Measurements from ENCODE around the gene TPGS2. TPM values are rescaled to one million over a fixed set of nuclear protein-coding genes. Genes with fewer than 3 reads are reported as not detected.

TPGS2 gene
- total and polyA plus RNA-seq, 4 donors: 69.9 to 83.2 (median 71.8) TPM

DNA sequence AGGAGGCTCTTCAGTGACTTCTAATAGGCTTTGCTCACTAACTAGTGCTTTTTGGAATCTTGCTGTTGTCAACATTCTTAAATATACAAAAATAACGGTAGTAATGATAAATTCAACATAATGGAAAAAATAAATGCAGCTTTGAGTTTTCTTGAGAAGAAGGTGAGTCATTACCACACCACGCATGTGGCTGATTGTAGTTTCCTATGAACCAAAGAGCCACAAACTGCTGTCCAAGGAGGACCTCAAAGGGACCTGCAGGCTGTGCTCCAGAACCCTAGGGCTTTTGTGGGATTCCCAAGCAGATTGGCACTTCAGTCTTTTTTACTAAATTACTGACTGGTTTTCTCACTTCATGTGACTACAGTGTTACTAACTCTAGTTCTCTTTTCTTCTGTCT lies 66.7 kb downstream of the TPGS2 start:
- Histone ChIP-seq H3K27ac (ENCODE audit: low read depth in 1 of 2, low read length in 2 of 2) (no peak overlapping the region), H3K36me3 (ENCODE audit: control insufficient read depth in 1 of 2, insufficient read depth in 2 of 2, low read length in 1 of 2) (peaks cover 0 to 5% of the 10 kb centered on the region in 2 donors), H3K4me1 (ENCODE audit: control insufficient read depth in 1 of 2, insufficient read depth in 2 of 2, low read length in 2 of 2) (no peaks in the 10 kb centered on the region), H3K27me3 (ENCODE audit: control insufficient read depth in 1 of 2, insufficient read depth in 2 of 2, low read length in 1 of 2) (peaks cover 0 to 1% of the 10 kb centered on the region in 2 donors), H3K9me3 (ENCODE audit: control insufficient read depth, low read length) (peaks cover 2% of the 10 kb centered on the region), H3K4me3 (ENCODE audit: low read length in 2 of 2) (no peak overlapping the region)
- 74 to 82% methylated on average over 2 of the region's 2 CpGs for WGBS, 2 donors
- no peak for ATAC-seq (ENCODE audit: low FRiP score)
- intact Hi-C loops (cut with DNase I): no loop called here
- no peak for DNase-seq

GRCh38 chr18:36761186-36761698 lies 67.6 kb downstream of the TPGS2 start:
- H3K9me3 ChIP-seq (ENCODE audit: control insufficient read depth, low read length): peaks cover 2% of the 10 kb centered on the region
- DNase-seq (no peak), ATAC-seq (ENCODE audit: low FRiP score) (no peak)
- H3K36me3 ChIP-seq (ENCODE audit: control insufficient read depth in 1 of 2, insufficient read depth in 2 of 2, low read length in 1 of 2): peaks cover 0 to 5% of the 10 kb centered on the region in 2 donors
- H3K4me1 ChIP-seq (ENCODE audit: control insufficient read depth in 1 of 2, insufficient read depth in 2 of 2, low read length in 2 of 2): no peaks in the 10 kb centered on the region
- no peak overlapping the region for H3K4me3 ChIP-seq (ENCODE audit: low read length in 2 of 2)
- intact Hi-C loops (cut with DNase I): no loop called here
- WGBS, 2 donors: 94 to 96% methylated on average over 12 of the region's 12 CpGs
- H3K27ac ChIP-seq (ENCODE audit: low read depth in 1 of 2, low read length in 2 of 2): no peak overlapping the region
- peaks cover 0 to 1% of the 10 kb centered on the region in 2 donors for H3K27me3 ChIP-seq (ENCODE audit: control insufficient read depth in 1 of 2, insufficient read depth in 2 of 2, low read length in 1 of 2)

DNA sequence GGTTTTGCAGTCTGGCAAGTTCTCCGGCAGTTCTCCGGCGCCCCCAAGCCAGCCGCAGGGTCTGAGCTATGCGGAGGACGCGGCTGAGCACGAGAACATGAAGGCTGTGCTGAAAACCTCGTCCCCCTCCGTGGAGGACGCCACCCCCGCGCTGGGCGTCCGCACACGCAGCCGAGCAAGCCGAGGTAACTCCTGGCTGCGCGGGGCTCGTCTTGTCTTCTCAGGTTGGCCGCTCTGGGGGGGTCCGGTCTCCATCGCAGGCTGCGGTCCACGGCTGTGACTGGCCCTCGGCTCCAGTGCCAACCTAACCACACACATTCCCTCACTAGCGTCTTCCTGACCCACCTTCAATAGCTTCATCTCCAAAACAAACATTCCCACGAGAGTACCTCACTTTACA lies 68.2 kb downstream of the TPGS2 start:
- Histone ChIP-seq H3K4me3 (ENCODE audit: low read length in 2 of 2) (no peak overlapping the region), H3K27me3 (ENCODE audit: control insufficient read depth in 1 of 2, insufficient read depth in 2 of 2, low read length in 1 of 2) (peaks cover 0 to 1% of the 10 kb centered on the region in 2 donors), H3K9me3 (ENCODE audit: control insufficient read depth, low read length) (peaks cover 2% of the 10 kb centered on the region), H3K36me3 (ENCODE audit: control insufficient read depth in 1 of 2, insufficient read depth in 2 of 2, low read length in 1 of 2) (peaks cover 0 to 5% of the 10 kb centered on the region in 2 donors), H3K4me1 (ENCODE audit: control insufficient read depth in 1 of 2, insufficient read depth in 2 of 2, low read length in 2 of 2) (no peaks in the 10 kb centered on the region), H3K27ac (ENCODE audit: low read depth in 1 of 2, low read length in 2 of 2) (no peak overlapping the region)
- DNase-seq: no peak
- ATAC-seq (ENCODE audit: low FRiP score): no peak
- 92 to 93% methylated on average over 29 of the region's 29 CpGs for WGBS, 2 donors
- intact Hi-C loops (cut with DNase I): no loop called here

DNA sequence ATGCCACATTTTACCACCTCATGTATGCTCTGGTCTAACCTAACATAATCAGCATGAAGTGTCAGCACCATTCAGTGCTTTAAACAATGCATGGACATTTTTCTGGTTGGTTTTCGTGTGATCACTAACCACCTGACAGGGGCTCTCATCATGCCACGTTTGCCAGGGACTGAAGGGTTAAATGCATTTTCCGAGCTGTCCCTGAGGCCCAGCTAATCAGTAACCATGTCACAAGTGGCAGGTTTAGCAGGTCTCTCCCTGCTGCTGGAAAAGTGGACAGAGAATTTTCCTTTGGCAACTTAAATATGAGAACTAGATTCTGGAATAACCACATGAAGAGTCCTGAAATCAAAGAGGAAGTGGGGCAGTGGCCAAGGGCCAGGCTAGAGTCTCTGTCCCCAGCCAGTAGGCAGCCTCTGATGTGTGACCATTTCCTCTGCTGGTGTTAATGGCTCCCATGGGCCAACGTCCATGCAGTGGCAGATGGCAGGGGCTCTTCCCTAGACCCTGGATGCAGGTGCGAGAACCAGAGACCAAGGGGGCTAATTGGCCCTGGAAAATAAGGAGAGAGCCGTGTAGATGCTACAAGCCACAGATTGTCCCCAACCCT lies 69.5 kb downstream of the TPGS2 start:
- DNase-seq (no peak), ATAC-seq (ENCODE audit: low FRiP score) (no peak)
- Histone ChIP-seq H3K9me3 (ENCODE audit: control insufficient read depth, low read length) (peaks cover under 1% of the 10 kb centered on the region), H3K4me1 (ENCODE audit: control insufficient read depth in 1 of 2, insufficient read depth in 2 of 2, low read length in 2 of 2) (no peaks in the 10 kb centered on the region), H3K27ac (ENCODE audit: low read depth in 1 of 2, low read length in 2 of 2) (no peak overlapping the region), H3K36me3 (ENCODE audit: control insufficient read depth in 1 of 2, insufficient read depth in 2 of 2, low read length in 1 of 2) (peaks cover 0 to 5% of the 10 kb centered on the region in 2 donors), H3K27me3 (ENCODE audit: control insufficient read depth in 1 of 2, insufficient read depth in 2 of 2, low read length in 1 of 2) (peaks cover 0 to under 1% of the 10 kb centered on the region in 2 donors), H3K4me3 (ENCODE audit: low read length in 2 of 2) (no peak overlapping the region)
- intact Hi-C loops (cut with DNase I): loop anchor here (5.0 to 10.0 kb wide), 2 partner anchors 72 to 464 kb away; partner anchors contain the start of gene FHOD3 (in 1 of the 2)
- WGBS, 2 donors: 64 to 65% methylated on average over 6 of the region's 6 CpGs

DNA sequence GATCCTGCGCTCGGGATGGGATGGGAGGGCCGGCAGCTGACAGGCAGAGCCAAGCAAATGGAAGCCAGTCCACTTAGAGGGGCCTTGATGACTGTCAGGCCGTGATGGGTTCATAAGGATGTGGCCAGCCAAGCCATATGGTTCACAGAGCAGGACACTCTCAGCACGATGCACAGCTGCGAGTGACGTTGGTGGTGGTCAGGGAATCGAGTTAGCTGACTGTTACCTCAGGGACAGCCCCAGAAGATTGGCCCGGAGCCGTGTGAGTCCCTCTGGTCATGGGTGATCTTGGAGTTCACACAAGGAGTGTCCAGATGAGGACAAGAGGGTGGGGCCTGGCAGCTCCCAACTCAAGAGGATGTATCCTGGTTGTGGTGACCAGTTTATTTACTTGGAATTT lies 70.2 kb downstream of the TPGS2 start:
- no peaks in the 10 kb centered on the region for H3K27me3 ChIP-seq (ENCODE audit: control insufficient read depth in 1 of 2, insufficient read depth in 2 of 2, low read length in 1 of 2)
- no peaks in the 10 kb centered on the region for H3K4me1 ChIP-seq (ENCODE audit: control insufficient read depth in 1 of 2, insufficient read depth in 2 of 2, low read length in 2 of 2)
- peaks cover 0 to 5% of the 10 kb centered on the region in 2 donors for H3K36me3 ChIP-seq (ENCODE audit: control insufficient read depth in 1 of 2, insufficient read depth in 2 of 2, low read length in 1 of 2)
- no peak overlapping the region for H3K27ac ChIP-seq (ENCODE audit: low read depth in 1 of 2, low read length in 2 of 2)
- ATAC-seq (ENCODE audit: low FRiP score) (no peak), DNase-seq (no peak)
- H3K9me3 ChIP-seq (ENCODE audit: control insufficient read depth, low read length): no peaks in the 10 kb centered on the region
- no peak overlapping the region for H3K4me3 ChIP-seq (ENCODE audit: low read length in 2 of 2)
- intact Hi-C loops (cut with DNase I): loop anchor here (5.0 to 10.0 kb wide), 2 partner anchors 71 to 464 kb away; partner anchors contain the start of gene FHOD3 (in 1 of the 2)
- 85 to 90% methylated on average over 10 of the region's 10 CpGs for WGBS, 2 donors

- 72% methylated on average over 3 of the region's 3 CpGs for WGBS, 2 donors
- no peaks in the 10 kb centered on the region for H3K4me1 ChIP-seq (ENCODE audit: control insufficient read depth in 1 of 2, insufficient read depth in 2 of 2, low read length in 2 of 2)
- no peaks in the 10 kb centered on the region for H3K27me3 ChIP-seq (ENCODE audit: control insufficient read depth in 1 of 2, insufficient read depth in 2 of 2, low read length in 1 of 2)
- no peak overlapping the region for H3K27ac ChIP-seq (ENCODE audit: low read depth in 1 of 2, low read length in 2 of 2)
- no peak overlapping the region for H3K4me3 ChIP-seq (ENCODE audit: low read length in 2 of 2)
- H3K9me3 ChIP-seq (ENCODE audit: control insufficient read depth, low read length): no peaks in the 10 kb centered on the region
- DNase-seq (no peak), ATAC-seq (ENCODE audit: low FRiP score) (no peak)
- intact Hi-C loops (cut with DNase I): loop anchor here (5.0 to 10.0 kb wide), 2 partner anchors 71 to 463 kb away; partner anchors contain the start of gene FHOD3 (in 1 of the 2)
- H3K36me3 ChIP-seq (ENCODE audit: control insufficient read depth in 1 of 2, insufficient read depth in 2 of 2, low read length in 1 of 2): peaks cover 0 to 5% of the 10 kb centered on the region in 2 donors
Observed at GRCh38 chr18:36757991-36758390, 70.8 kb downstream of the TPGS2 start.

DNA sequence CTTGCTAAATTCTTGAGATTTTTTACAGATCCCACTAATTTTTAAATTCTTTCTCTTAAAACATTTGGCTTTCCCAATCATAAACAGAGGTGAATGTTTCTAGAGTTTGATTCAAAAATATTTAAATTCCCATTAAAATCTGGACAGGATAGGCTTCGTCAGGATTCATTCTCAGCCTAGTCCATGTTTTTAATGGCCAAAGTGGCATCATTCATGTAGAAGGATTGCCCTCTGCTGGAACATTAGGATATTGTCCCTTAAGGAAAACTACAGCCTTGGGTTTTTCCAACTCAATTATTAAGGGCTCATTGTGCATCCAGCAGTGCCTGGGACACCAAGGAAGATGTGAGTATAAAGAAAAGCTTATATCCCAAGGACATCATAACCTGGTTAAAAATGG lies 71.7 kb downstream of the TPGS2 start:
- no peak for DNase-seq
- peaks cover 0 to 3% of the 10 kb centered on the region in 2 donors for H3K36me3 ChIP-seq (ENCODE audit: control insufficient read depth in 1 of 2, insufficient read depth in 2 of 2, low read length in 1 of 2)
- intact Hi-C loops (cut with DNase I): loop anchor here (5.0 to 10.0 kb wide), 2 partner anchors 70 to 462 kb away; partner anchors contain the start of gene FHOD3 (in 1 of the 2)
- no peaks in the 10 kb centered on the region for H3K27me3 ChIP-seq (ENCODE audit: control insufficient read depth in 1 of 2, insufficient read depth in 2 of 2, low read length in 1 of 2)
- 0 to 3% methylated on average over 1 of the region's 1 CpG for WGBS, 2 donors
- H3K4me1 ChIP-seq (ENCODE audit: control insufficient read depth in 1 of 2, insufficient read depth in 2 of 2, low read length in 2 of 2): no peaks in the 10 kb centered on the region
- H3K4me3 ChIP-seq (ENCODE audit: low read length in 2 of 2): no peak overlapping the region
- H3K9me3 ChIP-seq (ENCODE audit: control insufficient read depth, low read length): no peaks in the 10 kb centered on the region
- H3K27ac ChIP-seq (ENCODE audit: low read depth in 1 of 2, low read length in 2 of 2): no peak overlapping the region
- ATAC-seq (ENCODE audit: low FRiP score): no peak

GRCh38 chr18:36756242-36756641 lies 72.6 kb downstream of the TPGS2 start:
- no peaks in the 10 kb centered on the region for H3K9me3 ChIP-seq (ENCODE audit: control insufficient read depth, low read length)
- peaks cover 0 to under 1% of the 10 kb centered on the region in 2 donors for H3K36me3 ChIP-seq (ENCODE audit: control insufficient read depth in 1 of 2, insufficient read depth in 2 of 2, low read length in 1 of 2)
- no peaks in the 10 kb centered on the region for H3K27me3 ChIP-seq (ENCODE audit: control insufficient read depth in 1 of 2, insufficient read depth in 2 of 2, low read length in 1 of 2)
- ATAC-seq (ENCODE audit: low FRiP score): no peak
- no peak overlapping the region for H3K4me3 ChIP-seq (ENCODE audit: low read length in 2 of 2)
- no peak for DNase-seq
- H3K4me1 ChIP-seq (ENCODE audit: control insufficient read depth in 1 of 2, insufficient read depth in 2 of 2, low read length in 2 of 2): no peaks in the 10 kb centered on the region
- no peak overlapping the region for H3K27ac ChIP-seq (ENCODE audit: low read depth in 1 of 2, low read length in 2 of 2)
- intact Hi-C loops (cut with DNase I): loop anchor here (5.0 to 10.0 kb wide), 2 partner anchors 69 to 461 kb away; partner anchors contain the start of gene FHOD3 (in 1 of the 2)
- 51 to 54% methylated on average over 4 of the region's 4 CpGs for WGBS, 2 donors
